Thyroid gland (tissue), 4 donors: ENCODE measurements around the gene MYO9B. TPM values are rescaled to one million over a fixed set of nuclear protein-coding genes. Genes with fewer than 3 reads are reported as not detected.

Source experiments
- DNase-seq, 2 donors: peaks; one replicate each; pipeline ENCODE4 v3.0.0-alpha.2; 2019
- H3K27ac ChIP-seq, 3 donors: fragments of 200-600 bp; sonication (generic); 1 replicate in 2 of 3; 2 replicates in 1 of 3; pipeline ENCODE4 v1.5.1; 2016 to 2019; ENCODE audit warnings: mild to moderate bottlenecking in 1 of 3, moderate library complexity in 1 of 3
- H3K27me3 ChIP-seq: fragments of 200-600 bp; sonication (generic); one replicate; pipeline ENCODE4 v1.5.1; 2019
- H3K36me3 ChIP-seq, 2 donors: fragments of 200-600 bp; sonication (generic); one replicate each; pipeline ENCODE4 v1.5.1; 2016 to 2019
- H3K4me1 ChIP-seq, 2 donors: fragments of 200-600 bp; sonication (generic); one replicate each; pipeline ENCODE4 v1.5.1; 2017 to 2019
- H3K4me3 ChIP-seq, 3 donors: fragments of 200-600 bp; sonication (generic); replicated peaks in 1 of 3; 1 replicate in 2 of 3; 2 replicates in 1 of 3; pipeline ENCODE4 v1.5.1; 2016; ENCODE audit warnings: mild to moderate bottlenecking in 1 of 3
- H3K9me3 ChIP-seq: fragments of 200-600 bp; sonication (generic); one replicate; pipeline ENCODE4 v1.5.1; 2017
- POLR2A ChIP-seq, 2 donors: fragments of 450-650 bp; IDR thresholded peaks; one replicate each; pipeline ENCODE4 v1.6.1; 2017; ENCODE audit warnings: antibody characterized with exemption in 2 of 2, mild to moderate bottlenecking in 2 of 2, moderate library complexity in 1 of 2
- WGBS, 2 donors: methylation state at CpG; one replicate each; pipeline ENCODE4 v1.1.5; 2017; 5-methylcytosine and 5-hydroxymethylcytosine counted together
- intact Hi-C: fragments of 100-400 bp; cut with DNase I; formaldehyde crosslinking; loops from one replicate; pipeline ENCODE4 v1.15.1; 2023
- total RNA-seq, 4 donors: library from RNA; depleted of rRNA; stranded (reverse); fragments of >200 nt; gene quantifications; one replicate each; pipeline ENCODE4 v1.2.3, GENCODE V29; 2016
- TF ChIP-seq, protein P1 (sequence below), 6 experiments: fragments of 200-600 bp in 3 of 6; fragments of 450-650 bp in 3 of 6; sonication (generic) in 3 of 6; IDR thresholded peaks; one replicate each; pipeline ENCODE4 v1.5.1; 2016 to 2019; ENCODE audit warnings: antibody characterized with exemption in 6 of 6, mild to moderate bottlenecking in 2 of 6, inconsistent platforms in 1 of 6, moderate library complexity in 1 of 6

Gene MYO9B
- total RNA-seq, 4 donors from 2014 or later, result 33.7 to 52.9 (median 44.6) TPM

- intact Hi-C loops, result no loop called here
- Histone ChIP-seq H3K4me3 (no peak overlapping the region), H3K27me3 (no peaks in the 10 kb centered on the region), H3K9me3 (no peaks in the 10 kb centered on the region), H3K4me1 (no peaks in the 10 kb centered on the region), H3K27ac (no peak overlapping the region), H3K36me3 (peaks cover 16 to 21% of the 10 kb centered on the region in 2 donors)
- TF ChIP-seq, protein P1, sequence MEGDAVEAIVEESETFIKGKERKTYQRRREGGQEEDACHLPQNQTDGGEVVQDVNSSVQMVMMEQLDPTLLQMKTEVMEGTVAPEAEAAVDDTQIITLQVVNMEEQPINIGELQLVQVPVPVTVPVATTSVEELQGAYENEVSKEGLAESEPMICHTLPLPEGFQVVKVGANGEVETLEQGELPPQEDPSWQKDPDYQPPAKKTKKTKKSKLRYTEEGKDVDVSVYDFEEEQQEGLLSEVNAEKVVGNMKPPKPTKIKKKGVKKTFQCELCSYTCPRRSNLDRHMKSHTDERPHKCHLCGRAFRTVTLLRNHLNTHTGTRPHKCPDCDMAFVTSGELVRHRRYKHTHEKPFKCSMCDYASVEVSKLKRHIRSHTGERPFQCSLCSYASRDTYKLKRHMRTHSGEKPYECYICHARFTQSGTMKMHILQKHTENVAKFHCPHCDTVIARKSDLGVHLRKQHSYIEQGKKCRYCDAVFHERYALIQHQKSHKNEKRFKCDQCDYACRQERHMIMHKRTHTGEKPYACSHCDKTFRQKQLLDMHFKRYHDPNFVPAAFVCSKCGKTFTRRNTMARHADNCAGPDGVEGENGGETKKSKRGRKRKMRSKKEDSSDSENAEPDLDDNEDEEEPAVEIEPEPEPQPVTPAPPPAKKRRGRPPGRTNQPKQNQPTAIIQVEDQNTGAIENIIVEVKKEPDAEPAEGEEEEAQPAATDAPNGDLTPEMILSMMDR (IDR thresholded peaks at IDR 0.05), result no peak
- TF ChIP-seq POLR2A (IDR thresholded peaks at IDR 0.05), result no peak
- 97 to 100% methylated on average over 3 of the region's 3 CpGs for WGBS, 2 donors
- no peak for DNase-seq
These were observed 14.4 kb upstream of the MYO9B start for GRCh38 chr19:17061205-17061604.

GRCh38 chr19:17061691-17062090 is 13.9 kb upstream of the MYO9B start:
- intact Hi-C loops, result no loop called here
- H3K9me3 ChIP-seq, result no peaks in the 10 kb centered on the region
- no peak for TF ChIP-seq POLR2A (IDR thresholded peaks at IDR 0.05)
- TF ChIP-seq, protein P1 (IDR thresholded peaks at IDR 0.05), result no peak
- no peak overlapping the region for H3K27ac ChIP-seq
- no peak overlapping the region for H3K4me3 ChIP-seq
- DNase-seq, result no peak
- 95 to 98% methylated on average over 6 to 7 of the region's 7 CpGs for WGBS, 2 donors
- H3K4me1 ChIP-seq, result no peaks in the 10 kb centered on the region
- H3K36me3 ChIP-seq, result peaks cover 16 to 21% of the 10 kb centered on the region in 2 donors
- no peaks in the 10 kb centered on the region for H3K27me3 ChIP-seq

DNA sequence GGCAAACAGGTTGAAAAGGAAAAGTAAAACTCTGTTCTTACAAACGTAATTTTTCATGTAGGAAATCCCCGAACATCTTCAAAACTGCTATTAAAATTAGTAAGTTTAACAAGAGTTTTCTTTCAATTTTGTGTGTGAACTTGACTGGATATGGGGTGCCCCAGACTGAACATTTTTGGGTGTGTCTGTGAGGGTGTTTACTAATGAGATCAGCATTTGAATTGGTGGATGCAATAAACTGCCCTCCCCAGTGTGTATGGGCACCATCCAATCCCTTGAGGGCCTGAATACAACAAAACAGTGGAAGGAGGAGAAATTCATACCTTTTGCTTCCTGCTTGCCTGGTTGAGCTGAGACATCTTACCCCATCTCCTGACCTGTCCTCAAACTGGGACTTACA is 12.1 kb upstream of the MYO9B start:
- no peak overlapping the region for H3K4me3 ChIP-seq
- TF ChIP-seq, protein P1 (IDR thresholded peaks at IDR 0.05), result no peak
- no peak for TF ChIP-seq POLR2A (IDR thresholded peaks at IDR 0.05)
- intact Hi-C loops, result no loop called here
- H3K9me3 ChIP-seq, result no peaks in the 10 kb centered on the region
- 94 to 95% methylated on average over 2 of the region's 2 CpGs for WGBS, 2 donors
- DNase-seq, result no peak
- no peaks in the 10 kb centered on the region for H3K4me1 ChIP-seq
- no peak overlapping the region for H3K27ac ChIP-seq
- H3K36me3 ChIP-seq, result peaks cover 6 to 11% of the 10 kb centered on the region in 2 donors
- H3K27me3 ChIP-seq, result no peaks in the 10 kb centered on the region

- TF ChIP-seq, protein P1 (IDR thresholded peaks at IDR 0.05), result no peak
- TF ChIP-seq POLR2A (IDR thresholded peaks at IDR 0.05), result no peak
- H3K36me3 ChIP-seq, result no peaks in the 10 kb centered on the region
- H3K27me3 ChIP-seq, result no peaks in the 10 kb centered on the region
- H3K27ac ChIP-seq, result no peak overlapping the region
- intact Hi-C loops, result loop anchor here (5.0 kb wide), 1 partner anchor 213 kb away; the partner anchor contains the start of gene ANKLE1
- DNase-seq, result no peak
- no peak overlapping the region for H3K4me3 ChIP-seq
- peaks cover 3% of the 10 kb centered on the region in 2 donors for H3K4me1 ChIP-seq
- 90 to 92% methylated on average over 9 of the region's 9 CpGs for WGBS, 2 donors
- H3K9me3 ChIP-seq, result no peaks in the 10 kb centered on the region
These were observed 6.4 kb upstream of the MYO9B start for GRCh38 chr19:17069193-17069592.

DNA sequence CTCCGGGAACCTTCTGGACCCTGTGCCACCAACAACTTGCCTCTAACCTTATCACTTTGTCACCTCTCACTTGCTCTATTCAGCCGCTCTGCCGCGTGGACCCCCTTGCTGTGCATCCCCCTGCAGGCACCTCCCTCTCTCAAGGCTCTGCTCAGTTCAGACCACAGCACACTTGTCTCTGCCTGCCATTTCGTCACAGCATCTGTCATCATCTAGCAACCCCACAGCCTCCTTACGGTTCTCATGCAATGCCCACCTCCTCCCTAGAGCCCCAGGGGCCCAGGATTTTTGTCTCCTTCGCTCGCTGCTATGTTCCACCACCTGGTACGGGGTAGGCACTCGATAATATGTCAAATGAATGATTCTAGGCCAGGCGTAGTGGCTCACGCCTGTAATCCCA is 5.2 kb upstream of the MYO9B start:
- H3K27me3 ChIP-seq, result no peaks in the 10 kb centered on the region
- intact Hi-C loops, result loop anchor here (10.0 kb wide), 1 partner anchor 144 kb away; the partner anchor contains the start of gene USE1
- H3K4me3 ChIP-seq, result no peak overlapping the region
- no peaks in the 10 kb centered on the region for H3K36me3 ChIP-seq
- WGBS, 2 donors, result 94 to 97% methylated on average over 12 of the region's 12 CpGs
- no peak for DNase-seq
- no peaks in the 10 kb centered on the region for H3K9me3 ChIP-seq
- H3K4me1 ChIP-seq, result peaks cover 7 to 9% of the 10 kb centered on the region in 2 donors
- TF ChIP-seq, protein P1 (IDR thresholded peaks at IDR 0.05), result no peak
- no peak for TF ChIP-seq POLR2A (IDR thresholded peaks at IDR 0.05)
- H3K27ac ChIP-seq, result no peak overlapping the region
